ENCODE data around the gene GPD1.
"Not testable (repeated sequence)": the region's sequence is repeated elsewhere in the genome, so short reads cannot be mapped to it uniquely, and the experiment has no call there.

Gene GPD1

DNA sequence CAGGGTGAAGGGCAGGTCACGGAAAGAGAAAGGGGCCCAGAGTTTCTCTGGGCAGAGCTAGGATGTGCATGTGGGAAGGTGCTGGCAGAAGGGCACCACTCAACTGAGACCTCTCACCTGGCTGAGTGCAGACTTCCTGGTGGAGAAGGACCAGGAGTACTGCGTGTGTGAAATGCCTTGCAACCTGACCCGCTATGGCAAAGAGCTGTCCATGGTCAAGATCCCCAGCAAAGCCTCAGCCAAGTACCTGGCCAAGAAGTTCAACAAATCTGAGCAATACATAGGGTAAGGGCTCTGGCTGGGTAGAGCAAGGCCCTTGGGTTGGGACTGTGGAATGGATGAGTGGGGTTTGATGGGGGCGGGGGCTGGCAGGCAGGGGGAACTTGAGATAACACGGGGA, 24.0 kb upstream of the GPD1 start:
- no peak for DNase-seq (ENCODE audit: low read depth, low spot score)
- no peaks in the 10 kb centered on the region for H3K36me3 ChIP-seq (ENCODE audit: insufficient read depth, low read length)
- H3K9me3 ChIP-seq (ENCODE audit: low read depth, low read length): no peaks in the 10 kb centered on the region
- H3K9ac ChIP-seq (ENCODE audit: insufficient read length): no peak overlapping the region
- H3K4me3 ChIP-seq: no peak overlapping the region
- no peak overlapping the region for H3K27ac ChIP-seq
- TF ChIP-seq FOXP2 (optimal IDR thresholded peaks at IDR 0.05; ENCODE audit: control extremely low read depth, extremely low read length, insufficient read depth) (no peak), EZH2 (IDR thresholded peaks at IDR 0.05) (no peak), POLR2AphosphoS5 (IDR thresholded peaks at IDR 0.05; ENCODE audit: borderline replicate concordance, low read depth, low read length) (no peak)

DNA sequence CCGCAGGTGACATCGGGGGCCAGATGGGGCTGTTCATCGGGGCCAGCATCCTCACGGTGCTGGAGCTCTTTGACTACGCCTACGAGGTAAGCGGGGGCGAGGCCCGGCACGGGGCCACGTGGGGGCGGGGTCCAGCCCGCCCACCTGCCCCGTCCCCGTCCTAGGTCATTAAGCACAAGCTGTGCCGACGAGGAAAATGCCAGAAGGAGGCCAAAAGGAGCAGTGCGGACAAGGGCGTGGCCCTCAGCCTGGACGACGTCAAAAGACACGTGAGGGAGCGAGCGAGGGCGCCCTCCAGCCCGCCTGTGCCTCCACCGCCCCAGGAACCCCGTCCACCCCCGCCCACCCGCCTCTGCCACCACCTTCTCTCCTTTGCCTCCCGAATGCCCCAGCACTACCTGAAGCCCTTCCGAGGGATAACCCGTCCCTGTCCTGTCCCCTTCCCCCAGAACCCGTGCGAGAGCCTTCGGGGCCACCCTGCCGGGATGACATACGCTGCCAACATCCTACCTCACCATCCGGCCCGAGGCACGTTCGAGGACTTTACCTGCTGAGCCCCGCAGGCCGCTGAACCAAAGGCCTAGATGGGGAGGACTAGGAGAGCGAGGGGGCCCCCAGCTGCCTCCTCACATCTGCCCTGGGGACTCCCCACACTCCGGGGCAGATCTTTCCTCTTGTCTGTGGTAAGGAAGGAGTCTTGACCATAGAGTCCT, 22.6 kb upstream of the GPD1 start:
- H3K4me3 ChIP-seq: no peak overlapping the region
- DNase-seq (ENCODE audit: low read depth, low spot score): no peak
- no peaks in the 10 kb centered on the region for H3K9me3 ChIP-seq (ENCODE audit: low read depth, low read length)
- peaks cover 1% of the 10 kb centered on the region; the same call in 1 of the 2 replicates for H3K36me3 ChIP-seq (ENCODE audit: insufficient read depth, low read length)
- no peak overlapping the region for H3K27ac ChIP-seq
- no peak for TF ChIP-seq FOXP2 (optimal IDR thresholded peaks at IDR 0.05; ENCODE audit: control extremely low read depth, extremely low read length, insufficient read depth)
- no peak for TF ChIP-seq POLR2AphosphoS5 (IDR thresholded peaks at IDR 0.05; ENCODE audit: borderline replicate concordance, low read depth, low read length)
- TF ChIP-seq EZH2 (IDR thresholded peaks at IDR 0.05): no peak
- H3K9ac ChIP-seq (ENCODE audit: insufficient read length): no peak overlapping the region

DNA sequence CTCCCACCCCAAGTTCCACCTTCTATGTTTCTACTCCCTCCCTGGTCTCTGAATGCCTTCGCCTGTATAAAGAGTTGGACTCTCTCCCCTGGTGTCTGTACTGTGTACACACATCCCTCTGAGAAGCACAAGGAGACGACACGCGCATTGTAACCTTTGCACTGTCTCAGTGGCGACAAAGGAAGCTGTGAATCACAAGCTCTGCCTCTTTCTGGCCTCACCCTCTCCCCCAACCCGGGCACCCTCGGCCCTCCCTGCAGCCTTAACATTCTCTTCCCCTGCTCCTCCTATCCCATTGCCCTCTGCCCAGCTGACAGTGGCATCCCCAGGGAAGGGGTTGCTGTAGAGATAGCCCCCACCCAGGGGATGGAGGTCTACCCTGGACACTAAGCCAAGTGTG, 21.2 kb upstream of the GPD1 start:
- Histone ChIP-seq H3K9me3 (ENCODE audit: low read depth, low read length) (no peaks in the 10 kb centered on the region), H3K27ac (no peak overlapping the region), H3K4me3 (no peak overlapping the region), H3K9ac (ENCODE audit: insufficient read length) (no peak overlapping the region), H3K36me3 (ENCODE audit: insufficient read depth, low read length) (peaks cover 15% of the 10 kb centered on the region)
- DNase-seq (ENCODE audit: low read depth, low spot score): no peak
- TF ChIP-seq POLR2AphosphoS5 (IDR thresholded peaks at IDR 0.05; ENCODE audit: borderline replicate concordance, low read depth, low read length) (no peak), FOXP2 (optimal IDR thresholded peaks at IDR 0.05; ENCODE audit: control extremely low read depth, extremely low read length, insufficient read depth) (no peak), EZH2 (IDR thresholded peaks at IDR 0.05) (no peak)

DNA sequence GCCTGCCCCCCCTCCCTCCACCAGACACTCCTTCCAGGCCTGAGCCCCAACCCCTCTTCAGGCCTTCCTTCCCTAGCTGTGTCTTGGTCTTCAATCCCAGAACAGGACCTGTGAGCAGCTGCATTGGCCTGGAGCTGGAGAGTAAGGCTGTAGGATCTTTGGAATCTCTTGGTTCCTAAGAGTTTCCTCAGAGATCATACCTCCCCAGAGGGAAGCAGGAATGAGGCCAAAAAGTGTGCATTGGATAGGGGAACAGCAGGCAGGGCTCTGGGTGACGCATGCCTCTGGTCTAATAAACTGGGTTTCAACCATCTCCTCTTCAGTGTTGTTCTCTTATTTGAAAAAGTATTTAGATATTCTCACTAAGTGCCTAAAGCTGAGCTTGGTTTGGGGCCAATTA, 20.5 kb upstream of the GPD1 start:
- no peak overlapping the region for H3K27ac ChIP-seq

DNA sequence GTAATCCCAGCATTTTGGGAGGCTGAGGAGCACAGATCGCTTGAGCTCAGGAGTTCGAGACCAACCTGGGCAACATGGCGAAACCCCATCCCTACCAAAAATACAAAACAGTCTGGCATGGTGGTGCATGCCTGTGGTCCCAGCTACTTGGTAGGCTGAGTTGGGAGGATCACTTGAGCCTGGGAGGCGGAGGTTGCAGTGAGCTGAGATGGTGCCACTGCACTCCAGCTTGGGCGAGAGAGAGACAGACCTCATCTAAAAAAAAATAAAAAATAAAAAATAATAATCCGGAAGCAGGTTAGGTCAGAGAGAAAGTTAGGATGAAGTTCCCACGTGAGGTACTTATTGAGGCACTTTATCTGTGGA, 19.4 kb upstream of the GPD1 start:
- Histone ChIP-seq H3K4me3 (peak overlapping the region; percentile 88), H3K27ac (peak overlapping the region; percentile 96), H3K36me3 (ENCODE audit: insufficient read depth, low read length) (peaks cover 32% of the 10 kb centered on the region), H3K9ac (ENCODE audit: insufficient read length) (peak overlapping the region; percentile 88)
- DNase-seq (ENCODE audit: low read depth, low spot score); H3K9me3 ChIP-seq (ENCODE audit: low read depth, low read length): not testable (repeated sequence)

More for the DNA sequence above, 20.5 kb upstream of the GPD1 start:
- Histone ChIP-seq H3K9ac (ENCODE audit: insufficient read length) (no peak overlapping the region), H3K36me3 (ENCODE audit: insufficient read depth, low read length) (peaks cover 22% of the 10 kb centered on the region), H3K4me3 (no peak overlapping the region), H3K9me3 (ENCODE audit: low read depth, low read length) (no peaks in the 10 kb centered on the region)
- no peak for DNase-seq (ENCODE audit: low read depth, low spot score)
- TF ChIP-seq EZH2 (IDR thresholded peaks at IDR 0.05) (no peak), POLR2AphosphoS5 (IDR thresholded peaks at IDR 0.05; ENCODE audit: borderline replicate concordance, low read depth, low read length) (no peak), FOXP2 (optimal IDR thresholded peaks at IDR 0.05; ENCODE audit: control extremely low read depth, extremely low read length, insufficient read depth) (no peak)

DNA sequence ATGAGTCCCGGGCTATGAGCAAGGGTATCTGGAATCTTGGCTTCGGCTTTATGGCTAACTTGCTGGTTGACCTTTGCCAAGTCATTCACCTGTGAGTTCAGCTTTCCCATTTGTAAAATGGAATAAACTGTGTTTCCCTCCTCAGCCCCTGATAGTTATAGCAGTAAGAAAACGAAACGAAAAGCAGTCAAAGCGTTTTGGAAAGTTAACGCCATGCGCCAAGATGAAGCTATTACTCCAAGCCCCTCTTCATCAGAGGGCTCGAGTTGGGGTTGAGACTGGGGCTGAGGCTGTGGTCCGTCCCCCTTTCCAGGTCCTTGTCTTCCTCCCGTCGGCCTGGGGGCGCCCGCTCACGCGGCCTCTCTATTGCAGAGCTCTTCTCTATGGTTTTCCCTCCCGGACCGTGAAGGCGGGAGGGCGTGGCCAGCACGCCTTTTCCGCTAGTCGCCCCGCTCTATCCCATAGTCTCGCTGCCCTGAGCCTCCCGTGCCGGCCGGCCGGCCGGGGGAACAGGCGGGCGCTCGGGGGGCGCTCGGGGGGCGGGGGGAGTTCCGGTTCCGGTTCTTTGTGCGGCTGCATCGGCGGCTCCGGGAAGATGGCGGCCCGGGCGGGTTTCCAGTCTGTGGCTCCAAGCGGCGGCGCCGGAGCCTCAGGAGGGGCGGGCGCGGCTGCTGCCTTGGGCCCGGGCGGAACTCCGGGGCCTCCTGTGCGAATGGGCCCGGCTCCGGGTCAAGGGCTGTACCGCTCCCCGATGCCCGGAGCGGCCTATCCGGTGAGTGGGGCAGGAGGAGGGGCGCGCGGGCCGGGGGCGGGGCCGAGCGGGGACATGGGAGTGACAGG, 18.8 kb upstream of the GPD1 start, which contains the start of gene SMARCD1:
TSS of gene SMARCD1 (plus strand) at position 568 of the 840 bp plus-strand sequence. CDS start at position 596, 28 bp downstream.
- peak within 1 kb of the TSS; percentile 88 for H3K9ac ChIP-seq (ENCODE audit: insufficient read length)
- DNase-seq (ENCODE audit: low read depth, low spot score): peak; percentile 73
- H3K27ac ChIP-seq: peak within 1 kb of the TSS; percentile 96
- no peaks in the 10 kb centered on the region for H3K9me3 ChIP-seq (ENCODE audit: low read depth, low read length)
- TF ChIP-seq EZH2 (IDR thresholded peaks at IDR 0.05) (no peak), POLR2AphosphoS5 (IDR thresholded peaks at IDR 0.05; ENCODE audit: borderline replicate concordance, low read depth, low read length) (peak; percentile 70)
- peaks cover 39% of the 10 kb centered on the region for H3K36me3 ChIP-seq (ENCODE audit: insufficient read depth, low read length)
- peak within 1 kb of the TSS; percentile 88 for H3K4me3 ChIP-seq

DNA sequence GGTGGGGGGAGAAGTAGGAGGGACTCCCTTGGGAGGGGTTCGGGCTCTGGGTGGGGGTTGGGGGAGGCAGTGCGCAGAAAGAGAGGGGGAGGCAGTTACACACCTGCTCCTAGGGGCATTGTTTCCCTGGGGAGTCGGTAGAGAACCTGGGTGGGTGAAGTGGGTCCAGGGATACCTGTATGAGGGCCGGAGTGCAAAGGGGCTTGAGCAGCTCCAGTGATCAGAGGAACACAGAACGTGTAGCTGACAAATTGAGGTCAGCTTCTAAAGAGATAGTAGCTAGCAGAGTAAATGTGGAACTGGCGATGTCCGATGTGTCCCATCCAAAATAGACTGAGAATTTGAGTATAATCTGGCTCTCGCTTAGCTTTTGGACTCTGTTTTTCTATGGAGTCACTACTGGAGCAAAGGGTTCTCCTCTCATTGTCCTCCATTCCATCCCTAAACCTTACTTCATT, 18.2 kb upstream of the GPD1 start:
- Histone ChIP-seq H3K4me3 (peak overlapping the region; percentile 88), H3K9me3 (ENCODE audit: low read depth, low read length) (no peaks in the 10 kb centered on the region), H3K9ac (ENCODE audit: insufficient read length) (peak overlapping the region; percentile 88), H3K27ac (peak overlapping the region; percentile 96), H3K36me3 (ENCODE audit: insufficient read depth, low read length) (peaks cover 43% of the 10 kb centered on the region)
- no peak for DNase-seq (ENCODE audit: low read depth, low spot score)
- TF ChIP-seq POLR2AphosphoS5 (IDR thresholded peaks at IDR 0.05; ENCODE audit: borderline replicate concordance, low read depth, low read length) (no peak), EZH2 (IDR thresholded peaks at IDR 0.05) (no peak), FOXP2 (optimal IDR thresholded peaks at IDR 0.05; ENCODE audit: control extremely low read depth, extremely low read length, insufficient read depth) (no peak)

DNA sequence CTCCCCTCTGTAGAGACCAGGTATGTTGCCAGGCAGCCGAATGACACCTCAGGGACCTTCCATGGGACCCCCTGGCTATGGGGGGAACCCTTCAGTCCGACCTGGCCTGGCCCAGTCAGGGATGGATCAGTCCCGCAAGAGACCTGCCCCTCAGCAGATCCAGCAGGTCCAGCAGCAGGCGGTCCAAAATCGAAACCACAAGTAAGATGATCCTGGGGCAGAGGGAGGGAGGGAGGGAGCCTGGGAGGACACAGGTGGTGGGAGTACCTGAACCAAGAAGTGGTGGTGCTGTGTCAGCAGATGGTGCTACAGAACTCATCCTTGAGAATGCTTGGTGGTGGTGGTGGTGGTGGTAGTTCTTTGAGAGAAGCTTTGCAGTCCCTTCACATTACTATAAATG, 17.7 kb upstream of the GPD1 start:
- Histone ChIP-seq H3K27ac (peak overlapping the region; percentile 96), H3K36me3 (ENCODE audit: insufficient read depth, low read length) (peaks cover 47% of the 10 kb centered on the region), H3K9ac (ENCODE audit: insufficient read length) (peak overlapping the region; percentile 88), H3K4me3 (peak overlapping the region; percentile 88), H3K9me3 (ENCODE audit: low read depth, low read length) (no peaks in the 10 kb centered on the region)
- DNase-seq (ENCODE audit: low read depth, low spot score): no peak
- TF ChIP-seq FOXP2 (optimal IDR thresholded peaks at IDR 0.05; ENCODE audit: control extremely low read depth, extremely low read length, insufficient read depth) (no peak), POLR2AphosphoS5 (IDR thresholded peaks at IDR 0.05; ENCODE audit: borderline replicate concordance, low read depth, low read length) (no peak), EZH2 (IDR thresholded peaks at IDR 0.05) (no peak)

Measured in SK-N-MC (cell line).